Loucy (cell line): ENCODE results near the gene VAV2.

Experiments used
- H2AFZ ChIP-seq: fragments of 200-600 bp; sonication (generic); 2 replicates; pipeline ENCODE4 v1.6.0; 2016; ENCODE audit warnings: antibody characterized with exemption, mild to moderate bottlenecking, low read length, moderate library complexity
- H3F3A ChIP-seq: fragments of 200-600 bp; 2 replicates; pipeline ENCODE4 v1.6.0; 2016; ENCODE audit warnings: antibody characterized with exemption, low read depth, mild to moderate bottlenecking
- H3K27me3 ChIP-seq: fragments of 200-600 bp; sonication (generic); 2 replicates; pipeline ENCODE4 v1.6.1; 2014; ENCODE audit warnings: low read length, mild to moderate bottlenecking; ENCODE audit not compliant: insufficient read depth, poor library complexity, severe bottlenecking
- H3K36me3 ChIP-seq: fragments of 200-600 bp; sonication (generic); 2 replicates; pipeline ENCODE4 v1.6.1; 2016; ENCODE audit warnings: low read length; ENCODE audit not compliant: insufficient read depth
- H3K4me1 ChIP-seq: fragments of 200-600 bp; sonication (generic); 2 replicates; pipeline ENCODE4 v1.5.1; 2014; ENCODE audit warnings: low read length, mild to moderate bottlenecking; ENCODE audit not compliant: insufficient read depth, poor library complexity, severe bottlenecking
- H3K4me2 ChIP-seq: fragments of 200-600 bp; sonication (generic); 2 replicates; pipeline ENCODE4 v1.6.0; 2014; ENCODE audit warnings: antibody characterized with exemption, low read length, low read depth, mild to moderate bottlenecking; ENCODE audit not compliant: poor library complexity, severe bottlenecking
- H3K4me3 ChIP-seq: fragments of 200-600 bp; sonication (generic); 2 replicates; pipeline ENCODE4 v1.5.1; 2014; ENCODE audit warnings: low read length, mild to moderate bottlenecking, mixed read lengths; ENCODE audit not compliant: poor library complexity, severe bottlenecking
- H3K79me2 ChIP-seq: fragments of 200-600 bp; sonication (generic); 2 replicates; pipeline ENCODE4 v1.6.1; 2014; ENCODE audit warnings: low read length; ENCODE audit not compliant: insufficient read depth
- H3K9ac ChIP-seq: fragments of 200-600 bp; sonication (generic); 2 replicates; pipeline ENCODE4 v1.6.0; 2014; ENCODE audit warnings: mild to moderate bottlenecking, low read depth, low read length, moderate library complexity; ENCODE audit not compliant: poor library complexity, severe bottlenecking
- H3K9me2 ChIP-seq: fragments of 200-600 bp; sonication (generic); replicated peaks from 2 replicates; pipeline ENCODE4 v1.6.1; 2016; ENCODE audit warnings: low read depth, low read length, mixed read lengths
- H3K9me3 ChIP-seq: fragments of 200-600 bp; sonication (generic); 2 replicates; pipeline ENCODE4 v1.6.1; 2014; ENCODE audit warnings: mild to moderate bottlenecking, antibody characterized with exemption, low read length, low read depth; ENCODE audit not compliant: insufficient read depth
- H4K20me1 ChIP-seq: fragments of 200-600 bp; sonication (generic); 2 replicates; pipeline ENCODE4 v1.6.0; 2014; ENCODE audit warnings: antibody characterized with exemption, low read length, mild to moderate bottlenecking; ENCODE audit not compliant: insufficient read depth, poor library complexity, severe bottlenecking
- EZH2phosphoT487 ChIP-seq: fragments of 200-600 bp; IDR thresholded peaks from 2 replicates; pipeline ENCODE4 v1.6.1; 2018; ENCODE audit warnings: antibody characterized with exemption, mild to moderate bottlenecking, moderate library complexity, borderline replicate concordance
- TF ChIP-seq, protein P1 (sequence below): fragments of 200-600 bp; sonication (generic); conservative IDR thresholded peaks from 2 replicates; pipeline ENCODE4 v1.5.1; 2014; ENCODE audit warnings: mild to moderate bottlenecking, antibody characterized with exemption, low read length

Gene VAV2

DNA sequence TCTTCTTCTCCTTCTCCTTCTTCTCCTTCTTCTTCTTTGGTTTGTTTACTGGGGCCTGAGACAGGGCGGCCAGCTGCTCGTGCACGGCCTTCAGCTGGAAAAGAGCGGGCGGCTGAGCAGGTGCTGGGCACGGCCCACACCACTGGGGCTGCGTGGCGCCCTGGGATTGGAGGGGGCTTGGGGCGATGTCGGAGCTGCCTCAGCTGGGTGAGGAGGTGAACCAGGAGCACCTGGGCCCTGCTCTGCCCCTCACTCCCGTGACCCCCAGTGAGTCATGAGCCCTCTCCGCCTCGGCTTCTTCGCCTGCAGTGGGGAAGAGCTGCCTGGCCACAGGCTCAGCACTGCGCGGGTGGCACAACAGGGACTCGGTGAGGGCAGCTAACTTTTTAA is 48.0 kb upstream of the VAV2 start:
- Histone ChIP-seq H4K20me1 (peaks cover 2% of the 10 kb centered on the region), H3K27me3 (no peaks in the 10 kb centered on the region), H3K4me3 (no peak overlapping the region), H2AFZ (no peak overlapping the region), H3K9ac (no peak overlapping the region), H3K36me3 (peaks cover 82% of the 10 kb centered on the region; the same call in 1 of the 2 replicates), H3K4me2 (no peak overlapping the region), H3K79me2 (no peaks in the 10 kb centered on the region), H3K4me1 (no peaks in the 10 kb centered on the region), H3K9me3 (no peaks in the 10 kb centered on the region), H3F3A (no peaks in the 10 kb centered on the region), H3K9me2 (no peaks in the 10 kb centered on the region)
- TF ChIP-seq EZH2phosphoT487, result no peak
- TF ChIP-seq, protein P1, sequence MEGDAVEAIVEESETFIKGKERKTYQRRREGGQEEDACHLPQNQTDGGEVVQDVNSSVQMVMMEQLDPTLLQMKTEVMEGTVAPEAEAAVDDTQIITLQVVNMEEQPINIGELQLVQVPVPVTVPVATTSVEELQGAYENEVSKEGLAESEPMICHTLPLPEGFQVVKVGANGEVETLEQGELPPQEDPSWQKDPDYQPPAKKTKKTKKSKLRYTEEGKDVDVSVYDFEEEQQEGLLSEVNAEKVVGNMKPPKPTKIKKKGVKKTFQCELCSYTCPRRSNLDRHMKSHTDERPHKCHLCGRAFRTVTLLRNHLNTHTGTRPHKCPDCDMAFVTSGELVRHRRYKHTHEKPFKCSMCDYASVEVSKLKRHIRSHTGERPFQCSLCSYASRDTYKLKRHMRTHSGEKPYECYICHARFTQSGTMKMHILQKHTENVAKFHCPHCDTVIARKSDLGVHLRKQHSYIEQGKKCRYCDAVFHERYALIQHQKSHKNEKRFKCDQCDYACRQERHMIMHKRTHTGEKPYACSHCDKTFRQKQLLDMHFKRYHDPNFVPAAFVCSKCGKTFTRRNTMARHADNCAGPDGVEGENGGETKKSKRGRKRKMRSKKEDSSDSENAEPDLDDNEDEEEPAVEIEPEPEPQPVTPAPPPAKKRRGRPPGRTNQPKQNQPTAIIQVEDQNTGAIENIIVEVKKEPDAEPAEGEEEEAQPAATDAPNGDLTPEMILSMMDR, result no peak

DNA sequence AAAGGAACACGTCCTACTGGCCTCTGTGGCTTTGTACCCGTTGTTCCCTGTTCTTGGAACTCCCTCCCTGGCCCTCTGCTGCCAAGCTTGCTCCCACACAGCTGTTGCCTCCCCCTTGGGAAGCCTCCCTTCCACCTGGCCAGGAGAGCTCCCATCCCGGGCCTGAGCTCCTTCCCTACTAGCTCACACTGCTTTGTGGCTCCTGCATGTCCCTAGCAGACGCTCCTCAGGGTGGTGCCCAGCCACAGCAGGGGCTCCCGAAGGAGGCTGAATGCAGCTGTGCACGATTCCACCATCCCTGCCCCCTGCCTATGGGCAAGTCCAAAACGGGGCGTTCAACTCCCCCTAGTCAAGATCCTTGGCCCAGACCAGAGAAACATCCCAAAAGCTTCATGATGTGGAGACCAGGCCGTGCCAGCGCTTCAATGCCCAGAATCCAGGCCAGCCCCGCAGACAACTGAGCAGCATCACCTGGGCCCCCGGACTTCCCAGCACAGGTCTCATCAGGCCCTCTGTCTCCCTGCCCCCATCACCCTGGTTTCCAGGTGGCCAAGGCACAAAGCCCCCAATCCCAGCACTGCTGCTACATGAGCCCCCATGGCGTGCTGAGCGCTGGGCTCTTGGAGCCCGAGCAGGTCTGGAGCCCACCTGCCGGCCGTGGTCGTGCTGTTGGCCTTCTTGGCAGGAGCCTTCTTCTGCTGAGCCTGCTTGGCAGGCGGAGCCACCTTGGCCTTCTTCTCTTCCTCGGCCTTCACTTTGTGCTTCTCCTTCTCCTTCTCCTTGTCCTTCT is 47.5 kb upstream of the VAV2 start:
- no peaks in the 10 kb centered on the region for H3K9me2 ChIP-seq
- H2AFZ ChIP-seq, result no peak overlapping the region
- no peak for TF ChIP-seq EZH2phosphoT487
- TF ChIP-seq, protein P1, result no peak
- H3K36me3 ChIP-seq, result peaks cover 82% of the 10 kb centered on the region; the same call in 1 of the 2 replicates
- H3K4me1 ChIP-seq, result no peaks in the 10 kb centered on the region
- H3K79me2 ChIP-seq, result no peaks in the 10 kb centered on the region
- H3F3A ChIP-seq, result no peaks in the 10 kb centered on the region
- H4K20me1 ChIP-seq, result peaks cover under 1% of the 10 kb centered on the region
- H3K9me3 ChIP-seq, result no peaks in the 10 kb centered on the region
- H3K4me3 ChIP-seq, result no peak overlapping the region
- H3K4me2 ChIP-seq, result no peak overlapping the region
- no peak overlapping the region for H3K9ac ChIP-seq
- no peaks in the 10 kb centered on the region for H3K27me3 ChIP-seq

DNA sequence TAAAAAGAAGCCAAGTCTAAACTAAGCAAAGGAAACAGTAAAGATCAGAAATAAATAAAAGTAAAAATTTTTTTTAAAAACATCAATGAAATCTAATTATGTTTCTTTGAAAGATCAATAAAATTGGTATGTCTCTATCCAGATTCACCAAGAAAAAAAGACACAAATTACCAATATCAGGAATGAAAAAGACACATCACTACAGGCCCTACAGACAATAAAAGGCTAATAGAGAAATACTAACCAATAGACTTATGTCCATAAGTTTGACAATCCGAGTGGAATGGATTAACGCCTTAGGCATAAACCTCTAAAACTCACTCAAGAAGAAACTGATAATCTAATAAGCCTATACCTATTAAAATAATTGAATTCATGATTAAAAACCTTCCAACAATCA is 45.5 kb upstream of the VAV2 start:
- Histone ChIP-seq H3F3A (no peaks in the 10 kb centered on the region), H3K79me2 (no peaks in the 10 kb centered on the region), H2AFZ (no peak overlapping the region), H3K9me2 (no peaks in the 10 kb centered on the region), H3K4me2 (no peak overlapping the region), H3K9ac (no peak overlapping the region), H3K27me3 (no peaks in the 10 kb centered on the region), H3K9me3 (no peaks in the 10 kb centered on the region), H3K4me3 (no peak overlapping the region), H4K20me1 (no peaks in the 10 kb centered on the region), H3K36me3 (peaks cover 86% of the 10 kb centered on the region; the same call in 1 of the 2 replicates), H3K4me1 (no peaks in the 10 kb centered on the region)
- TF ChIP-seq EZH2phosphoT487, result no peak
- TF ChIP-seq, protein P1, result no peak
